Activated CD4-positive, alpha-beta T cell treated with anti-CD3 and anti-CD28 coated beads, Interleukin-2, Interleukin-4, amounts not matched to agents 100 ng/mL and 50 ng/mL, durations not matched to agents 16 hours and 8 hours (primary cell): ENCODE results near the gene NASP.
"Not testable (repeated sequence)": the region's sequence is repeated elsewhere in the genome, so short reads cannot be mapped to it uniquely, and the experiment has no call there.

Source experiments
- DNase-seq: peaks from one replicate; pipeline ENCODE4 v3.0.0-alpha.2; 2020; ENCODE audit warnings: low spot score

NASP gene

DNA sequence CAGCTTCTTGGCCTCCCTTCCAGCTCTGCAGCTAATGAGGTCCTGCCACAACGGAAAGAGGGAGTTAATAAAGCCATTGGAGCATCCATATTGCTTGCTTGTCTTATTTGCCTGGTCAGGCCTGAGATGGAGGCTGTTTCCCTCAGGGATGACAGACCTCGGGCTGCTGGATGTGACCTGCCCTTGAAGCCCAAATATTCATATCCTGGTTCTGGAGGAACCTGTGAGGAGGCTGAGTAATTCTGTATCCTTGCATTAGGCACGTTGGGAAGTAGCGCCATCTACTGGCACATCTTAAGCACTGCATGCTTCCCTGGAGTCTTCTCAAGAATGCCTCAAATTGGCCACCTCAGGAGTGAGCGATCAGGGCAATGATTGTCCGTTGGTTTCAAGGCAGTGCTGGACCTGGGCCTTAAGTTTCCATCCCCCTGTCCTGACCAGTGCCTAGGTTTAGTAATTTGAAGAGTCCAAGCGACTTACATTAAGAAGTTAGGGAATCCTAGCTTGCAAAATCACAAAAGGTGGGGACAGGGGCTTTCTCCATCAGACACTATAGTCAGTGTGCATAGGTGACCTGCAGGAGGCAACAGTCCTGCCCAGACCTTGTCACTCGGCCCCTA is 13.8 kb upstream of the NASP start:
- peak; percentile 79 for DNase-seq

DNA sequence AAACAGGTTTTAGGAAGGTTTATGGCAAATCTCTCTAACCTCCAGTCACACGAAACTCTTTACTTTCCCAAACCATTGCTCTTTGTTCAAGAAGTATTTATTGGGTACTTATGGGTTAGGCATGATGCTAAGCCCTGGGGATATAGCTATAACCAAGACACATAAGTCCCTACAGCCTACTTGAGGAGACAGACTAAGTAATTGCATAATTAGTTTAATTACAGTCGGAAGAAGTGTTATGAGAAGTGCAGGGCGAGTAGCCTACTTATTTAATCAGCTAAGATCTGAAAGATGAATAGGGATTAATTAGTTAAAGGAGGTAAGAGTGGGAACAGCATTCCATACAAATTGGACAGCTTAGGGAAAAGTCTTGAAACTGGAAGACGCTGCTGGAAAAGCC is 13.2 kb upstream of the NASP start:
- DNase-seq: no peak

DNA sequence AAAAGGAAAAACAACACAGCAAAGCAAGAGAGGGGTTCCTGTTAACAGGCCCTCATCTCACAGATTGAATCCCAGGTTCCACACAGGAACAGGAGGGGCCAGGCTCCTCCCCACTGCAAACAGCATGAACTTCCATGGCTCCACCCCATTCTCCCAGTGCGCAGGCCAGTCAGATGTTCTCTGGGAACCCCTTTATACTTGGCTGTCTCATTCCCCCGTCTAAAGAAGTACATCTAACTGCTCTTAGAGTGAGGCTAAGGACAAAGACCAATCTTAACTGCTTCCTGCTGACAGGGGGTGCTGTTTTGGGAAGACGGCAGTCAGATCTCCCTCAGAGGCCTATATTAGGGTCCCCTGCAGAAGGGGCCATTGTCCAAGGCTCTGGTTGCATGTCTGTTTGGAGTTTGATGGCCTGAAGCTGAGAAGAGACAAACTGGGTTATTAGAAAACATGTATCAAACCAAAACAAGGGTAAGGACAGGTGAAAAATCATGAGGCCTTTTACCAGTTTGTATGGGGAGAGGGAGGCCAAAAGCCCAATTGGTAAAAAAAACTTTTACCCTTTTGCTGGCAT is 10.5 kb upstream of the NASP start:
- no peak for DNase-seq

DNA sequence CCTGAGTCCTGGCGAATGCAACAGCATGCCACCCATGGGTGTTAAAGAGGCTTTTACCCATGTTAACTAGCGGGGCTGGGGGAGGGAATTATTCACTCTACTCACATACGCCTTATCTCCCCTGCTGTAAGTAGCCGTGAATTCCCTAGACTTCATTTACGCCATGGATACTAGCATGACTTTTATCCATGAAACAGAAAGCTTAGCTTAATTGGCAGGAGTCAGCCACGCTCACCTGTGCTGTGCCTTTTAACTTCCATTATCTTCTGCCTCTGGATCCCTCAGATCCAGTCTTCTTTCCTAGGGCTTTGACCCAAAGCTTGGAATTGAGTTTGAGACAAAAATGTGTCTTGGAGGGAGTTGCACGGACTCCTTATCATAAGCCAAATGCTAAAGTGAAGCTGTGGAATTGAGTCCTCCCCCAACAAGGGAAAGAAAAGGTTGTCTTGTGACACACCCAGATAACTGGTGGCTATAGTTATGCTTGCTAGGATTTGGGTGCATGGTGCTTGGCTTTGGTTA is 9.7 kb upstream of the NASP start:
- no peak for DNase-seq

DNA sequence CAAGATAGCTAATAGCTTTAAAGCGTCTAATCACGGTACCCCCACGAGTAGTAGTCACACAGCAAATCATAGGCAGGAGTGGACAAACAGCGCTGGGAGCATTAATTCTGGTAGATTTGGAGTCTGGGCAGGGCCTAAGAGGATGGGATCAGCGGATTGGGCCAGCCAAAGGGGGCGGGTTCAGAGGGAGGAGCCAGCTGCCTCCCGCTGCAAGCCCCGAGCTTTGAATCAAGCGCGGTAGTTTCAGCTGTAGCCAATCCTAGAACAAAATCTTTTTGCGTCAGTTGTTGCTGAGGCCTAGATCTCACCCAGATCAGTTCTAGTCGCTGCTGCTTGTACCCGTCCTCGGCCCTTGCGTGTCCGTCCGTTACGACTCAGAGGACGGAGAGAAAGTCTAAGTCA is 576 bp upstream of the NASP start:
- DNase-seq: peak; percentile 97

DNA sequence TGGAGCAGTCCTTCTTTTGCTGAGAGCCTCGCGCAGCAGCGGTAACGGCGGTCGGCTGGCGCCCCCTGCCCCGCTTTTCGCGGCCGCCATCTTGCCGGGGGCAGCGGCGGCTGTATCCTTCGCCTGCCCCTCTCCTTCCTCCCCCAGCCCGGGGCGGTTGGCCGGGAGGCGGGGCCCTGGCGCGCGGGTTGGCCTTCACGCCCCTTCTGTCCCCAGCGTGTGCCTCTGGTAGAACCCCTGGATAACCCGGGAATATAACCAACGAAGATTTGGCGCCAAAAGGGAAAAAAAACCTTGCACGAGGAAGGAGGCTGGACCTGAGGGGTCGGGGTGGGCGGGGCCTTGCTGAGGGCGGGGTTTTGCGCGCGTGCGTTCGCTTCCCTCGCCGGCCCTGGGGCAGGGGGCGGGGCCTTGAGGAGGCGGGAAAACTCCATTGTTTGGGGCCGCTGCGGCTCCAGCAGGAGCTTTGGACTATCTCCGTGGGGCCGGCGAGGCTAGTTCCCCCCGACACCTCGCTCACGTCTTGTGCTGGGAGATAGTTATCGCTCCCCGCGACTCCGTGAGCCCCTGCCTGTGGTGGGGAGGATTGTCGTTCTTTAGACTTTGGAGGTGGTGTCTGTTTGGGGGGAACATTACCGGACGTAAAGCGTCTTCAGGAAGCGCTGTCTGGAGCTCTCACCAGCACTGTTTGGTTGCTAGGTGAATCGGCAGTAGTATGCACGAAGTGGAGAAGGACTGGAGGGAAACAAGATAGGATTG is 689 bp downstream of the NASP start:
- DNase-seq: peak; percentile 88

DNA sequence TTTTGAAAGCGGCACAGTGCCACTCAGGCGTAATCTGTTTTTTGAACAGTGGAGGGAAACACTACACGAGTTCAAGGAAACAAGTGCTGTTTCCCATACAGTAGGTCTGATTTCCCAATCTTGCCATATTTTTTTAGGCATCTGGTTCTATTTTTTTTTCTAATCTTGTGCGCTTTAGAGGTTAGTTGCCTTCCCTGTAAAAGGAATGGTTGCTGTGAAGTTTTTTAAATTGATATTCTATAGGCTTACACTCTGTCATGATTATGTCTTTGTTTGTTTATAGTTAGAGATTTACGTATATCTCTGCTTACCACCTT is 1.2 kb downstream of the NASP start:
- no peak for DNase-seq

DNA sequence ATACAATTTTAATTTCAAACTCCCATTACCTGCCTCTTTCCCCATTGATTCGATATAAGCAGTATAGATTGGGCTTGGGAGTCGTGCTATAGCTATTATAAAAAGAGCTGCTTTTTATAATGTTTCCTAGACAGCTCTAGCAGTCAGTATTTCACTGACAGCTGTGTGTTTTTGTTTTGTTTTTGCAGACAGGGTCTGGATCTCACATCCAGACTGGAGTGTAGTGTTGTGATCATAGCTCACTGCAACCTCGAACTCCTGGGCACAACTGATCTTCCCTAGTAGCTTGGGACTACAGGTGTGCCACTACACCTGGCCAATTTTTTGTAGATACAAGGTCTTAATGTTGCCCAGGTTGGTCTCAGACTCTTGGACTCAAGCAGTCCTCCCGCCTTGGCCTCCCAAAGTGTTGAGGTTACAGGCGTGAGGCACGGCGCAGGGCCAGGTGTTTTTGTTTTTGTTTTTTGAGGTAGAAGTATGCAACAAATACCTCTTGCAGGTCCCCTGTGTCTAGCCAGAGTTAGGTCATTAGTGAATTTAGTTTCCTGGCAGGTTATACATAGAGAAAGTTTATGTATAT is 1.7 kb downstream of the NASP start:
- DNase-seq: no peak

DNA sequence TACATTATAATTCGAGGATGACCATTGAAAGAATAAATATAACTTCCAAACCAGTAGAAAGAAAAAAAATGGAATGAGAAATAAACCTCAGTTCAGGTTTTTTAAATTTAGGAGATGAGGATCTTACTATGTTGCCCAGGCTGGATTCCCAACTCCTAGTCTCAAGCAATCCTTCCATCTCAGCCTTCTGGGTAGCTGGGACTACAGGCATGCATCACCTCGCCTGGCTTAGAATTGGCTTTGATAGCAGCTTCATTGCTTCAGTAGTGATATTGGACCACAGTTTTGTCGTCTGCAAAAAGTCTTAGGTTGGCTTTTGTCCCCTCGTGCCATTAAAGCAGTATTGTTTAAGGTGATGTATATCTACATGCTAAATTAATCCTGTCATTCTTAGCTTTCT is 2.9 kb downstream of the NASP start:
- DNase-seq: no peak

DNA sequence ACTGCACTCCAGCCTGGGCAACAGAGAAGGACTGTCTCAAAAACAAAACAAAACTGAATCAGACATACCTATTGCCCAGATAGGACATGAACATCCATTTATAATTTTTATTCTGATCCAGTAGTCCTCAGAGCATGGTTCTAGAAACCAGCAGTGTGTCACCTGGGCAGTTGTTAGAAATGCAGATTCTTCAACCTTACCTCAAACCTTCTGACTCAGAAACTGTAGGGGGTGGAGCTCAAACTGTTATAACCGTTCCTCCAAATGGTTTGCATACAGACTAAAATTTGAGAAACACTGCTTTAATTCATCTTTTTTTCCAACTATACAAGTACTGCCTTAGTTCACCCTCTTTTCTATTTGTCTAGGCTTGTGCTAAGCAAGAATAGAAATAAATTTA is 6.0 kb downstream of the NASP start:
- DNase-seq: no peak

DNA sequence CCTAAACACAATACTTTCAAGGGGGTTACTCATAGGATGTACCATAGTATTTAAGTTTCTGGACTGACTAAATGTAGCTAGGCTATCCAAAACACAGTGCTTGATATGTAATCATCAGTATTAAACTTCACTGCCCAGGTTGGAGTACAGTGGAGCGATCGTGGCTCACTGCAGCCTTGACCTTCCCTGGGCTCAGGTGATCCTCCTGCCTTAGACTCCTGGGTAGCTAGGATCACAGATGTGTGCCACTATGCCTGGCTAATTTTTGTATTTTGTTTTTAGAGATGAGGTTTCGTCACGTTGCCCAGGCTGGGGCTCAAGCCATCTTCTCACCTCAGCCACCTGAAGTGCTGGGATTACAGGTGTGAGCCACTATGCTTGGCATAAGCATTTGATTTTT is 10.6 kb downstream of the NASP start:
- DNase-seq: no peak

DNA sequence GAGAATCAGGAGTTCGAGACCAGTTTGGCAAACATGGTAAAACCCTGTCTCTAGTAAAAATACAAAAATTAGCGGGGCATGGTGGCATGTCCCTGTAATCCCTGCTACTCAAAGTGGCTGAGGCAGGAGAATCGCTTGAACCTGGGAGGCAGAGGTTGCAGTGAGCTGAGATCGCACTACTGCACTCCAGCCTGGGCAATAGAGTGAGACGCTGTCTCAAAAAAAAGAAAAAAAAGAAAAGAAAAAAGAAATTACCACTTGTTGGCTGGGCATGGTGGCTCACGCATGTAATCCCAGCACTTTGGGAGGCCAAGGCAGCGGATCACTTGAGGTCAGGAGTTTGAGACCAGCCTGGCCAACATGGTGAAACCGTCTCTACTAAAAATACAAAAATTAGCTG is 12.9 kb downstream of the NASP start:
- DNase-seq: not testable (repeated sequence)

DNA sequence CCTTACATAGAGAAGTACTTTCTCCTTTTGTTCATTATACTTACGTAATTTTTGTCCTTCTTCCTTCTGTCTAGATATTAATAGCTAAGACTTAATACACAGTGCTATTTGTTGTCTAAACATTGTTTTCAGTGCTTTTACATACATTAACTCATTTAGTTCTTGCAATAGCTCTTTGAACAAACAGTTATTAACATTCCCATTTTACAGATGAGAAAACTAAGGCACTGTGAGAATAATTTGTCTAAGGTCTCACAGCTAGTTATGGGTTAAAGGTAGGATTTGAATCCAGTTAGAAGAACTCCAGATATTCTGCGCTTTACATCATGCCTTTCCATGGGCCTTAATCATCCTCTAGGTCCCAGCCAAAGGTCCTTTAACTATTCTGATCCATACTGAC is 20.4 kb downstream of the NASP start:
- no peak for DNase-seq

DNA sequence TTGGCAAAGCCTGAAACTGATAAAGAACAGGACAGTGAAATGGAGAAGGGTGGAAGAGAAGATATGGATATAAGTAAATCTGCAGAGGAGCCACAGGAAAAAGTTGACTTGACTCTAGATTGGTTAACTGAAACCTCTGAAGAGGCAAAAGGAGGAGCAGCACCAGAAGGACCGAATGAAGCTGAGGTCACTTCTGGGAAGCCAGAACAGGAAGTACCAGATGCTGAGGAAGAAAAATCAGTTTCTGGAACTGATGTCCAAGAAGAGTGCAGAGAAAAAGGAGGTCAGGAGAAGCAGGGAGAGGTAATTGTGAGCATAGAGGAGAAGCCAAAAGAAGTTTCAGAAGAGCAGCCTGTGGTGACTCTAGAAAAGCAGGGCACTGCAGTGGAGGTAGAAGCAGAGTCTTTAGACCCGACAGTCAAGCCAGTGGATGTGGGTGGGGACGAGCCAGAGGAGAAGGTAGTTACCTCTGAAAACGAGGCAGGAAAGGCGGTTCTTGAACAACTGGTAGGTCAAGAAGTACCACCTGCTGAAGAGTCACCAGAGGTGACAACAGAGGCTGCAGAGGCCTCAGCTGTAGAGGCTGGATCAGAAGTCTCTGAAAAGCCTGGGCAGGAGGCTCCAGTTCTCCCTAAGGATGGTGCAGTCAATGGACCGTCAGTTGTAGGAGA is 23.7 kb downstream of the NASP start:
- DNase-seq: no peak

DNA sequence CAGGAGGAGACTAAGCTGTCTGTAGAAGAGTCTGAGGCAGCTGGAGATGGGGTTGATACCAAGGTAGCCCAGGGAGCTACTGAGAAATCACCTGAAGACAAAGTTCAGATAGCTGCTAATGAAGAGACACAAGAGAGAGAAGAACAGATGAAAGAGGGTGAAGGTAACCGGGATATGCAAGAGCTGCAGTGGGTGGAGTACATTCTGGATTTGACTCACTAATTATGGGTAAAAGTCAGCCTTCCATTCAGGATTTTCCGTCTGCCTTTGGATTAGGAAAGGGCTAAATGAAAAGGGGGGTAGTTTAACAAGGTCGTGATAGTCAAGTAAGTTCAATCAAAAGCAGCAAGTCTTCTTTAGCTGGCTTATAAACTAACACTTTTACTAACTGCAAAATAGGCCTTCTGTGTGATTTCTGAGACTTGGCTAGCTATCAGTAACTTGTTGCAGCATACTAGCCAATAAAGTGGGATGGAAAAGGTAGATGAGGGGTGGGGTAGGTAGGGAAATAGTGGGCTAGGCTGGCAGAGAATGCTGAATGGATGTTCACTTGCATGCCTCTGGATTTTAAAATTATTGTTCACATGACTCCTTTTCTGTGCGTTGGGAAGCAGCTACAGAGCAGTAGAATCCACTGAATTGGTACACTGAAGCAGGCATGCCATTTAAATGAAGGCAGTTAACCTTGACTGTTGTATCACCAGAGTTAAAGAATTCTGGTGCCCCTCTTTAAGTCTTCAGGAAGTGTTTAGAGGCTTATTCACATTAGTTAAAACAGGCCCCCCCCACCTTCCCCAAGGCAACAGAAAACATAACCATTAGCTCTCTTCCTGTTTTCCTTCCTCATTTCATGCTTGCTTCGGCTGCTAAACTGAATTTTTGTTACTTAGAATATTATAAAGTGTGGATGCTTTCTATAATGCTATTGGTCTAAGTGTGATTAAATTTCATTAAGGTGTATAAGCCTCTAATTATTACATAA is 24.6 kb downstream of the NASP start:
- no peak for DNase-seq

DNA sequence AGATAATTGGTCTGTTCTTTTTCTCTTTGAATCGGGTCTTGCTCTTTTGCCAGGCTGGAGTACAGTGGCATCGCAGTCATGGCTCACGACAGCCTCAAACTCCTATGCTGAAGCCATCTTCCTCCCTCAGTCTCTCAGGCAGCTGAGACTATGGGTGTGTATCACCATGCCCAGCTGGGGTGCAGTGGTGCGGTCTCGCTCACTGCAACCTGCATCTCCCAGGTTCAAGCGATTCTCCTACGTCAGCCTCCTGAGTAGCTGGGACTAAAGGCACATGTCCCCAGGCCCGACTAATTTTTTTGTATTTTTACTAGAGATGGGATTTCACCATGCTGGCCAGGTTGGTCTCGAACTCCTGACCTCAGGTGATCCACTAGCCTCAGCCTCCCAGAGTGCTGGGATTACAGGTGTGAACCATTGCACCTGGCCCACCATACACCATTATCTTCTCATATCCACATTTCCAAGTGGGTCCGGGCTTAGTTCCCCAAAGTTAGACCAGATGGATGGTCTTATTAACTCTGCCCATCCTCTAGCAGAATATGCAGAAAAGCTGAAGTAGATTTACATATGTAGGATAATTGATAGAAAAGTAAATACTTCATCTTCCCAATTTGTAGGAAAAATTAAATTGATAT is 26.9 kb downstream of the NASP start:
- DNase-seq: no peak

DNA sequence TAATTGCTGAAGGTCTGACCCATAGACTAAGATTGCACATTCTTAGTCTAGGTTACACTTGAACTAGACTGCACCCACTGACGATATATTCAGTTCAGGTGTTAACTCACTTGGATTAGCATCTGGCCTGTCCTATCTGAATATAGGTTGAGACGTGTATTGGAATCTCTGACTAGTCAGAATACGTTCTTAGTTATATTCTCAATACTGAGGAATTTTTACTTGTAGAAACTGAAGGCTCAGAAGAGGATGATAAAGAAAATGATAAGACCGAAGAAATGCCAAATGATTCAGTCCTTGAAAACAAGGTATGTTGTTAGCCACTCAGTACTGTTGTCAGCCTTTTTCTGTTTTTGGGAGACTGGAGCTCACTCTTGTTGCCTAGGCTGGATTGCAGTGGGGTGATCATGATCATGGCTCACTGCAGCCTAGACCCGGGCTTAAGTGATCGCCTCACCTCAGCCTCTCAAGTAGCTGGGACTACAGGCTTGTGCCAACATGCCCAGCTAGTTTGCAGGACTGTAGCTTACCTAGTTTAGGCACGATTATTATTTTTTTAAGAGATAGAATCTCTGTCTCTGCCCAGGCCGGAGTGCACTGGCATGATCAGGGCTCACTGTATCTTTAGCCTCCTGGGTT is 29.2 kb downstream of the NASP start:
- no peak for DNase-seq

DNA sequence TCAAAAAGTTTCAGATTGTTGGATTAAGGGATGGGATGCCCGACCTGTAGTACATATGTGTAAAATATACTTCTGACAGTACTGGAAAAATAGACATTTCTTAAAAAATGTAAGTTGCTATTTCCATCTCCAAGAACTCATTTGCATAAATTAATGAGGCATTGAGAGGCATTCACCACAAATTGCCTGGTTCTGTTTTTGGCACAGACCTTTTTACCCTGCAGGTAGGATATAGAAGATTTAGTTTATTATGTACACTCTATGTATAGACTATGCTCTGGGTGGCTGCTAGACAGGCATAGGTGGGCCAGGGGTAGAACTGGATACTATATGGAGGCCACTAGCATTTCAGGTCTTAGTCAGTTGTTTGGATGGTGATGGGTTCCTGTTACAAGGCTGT is 32.0 kb downstream of the NASP start:
- DNase-seq: no peak

DNA sequence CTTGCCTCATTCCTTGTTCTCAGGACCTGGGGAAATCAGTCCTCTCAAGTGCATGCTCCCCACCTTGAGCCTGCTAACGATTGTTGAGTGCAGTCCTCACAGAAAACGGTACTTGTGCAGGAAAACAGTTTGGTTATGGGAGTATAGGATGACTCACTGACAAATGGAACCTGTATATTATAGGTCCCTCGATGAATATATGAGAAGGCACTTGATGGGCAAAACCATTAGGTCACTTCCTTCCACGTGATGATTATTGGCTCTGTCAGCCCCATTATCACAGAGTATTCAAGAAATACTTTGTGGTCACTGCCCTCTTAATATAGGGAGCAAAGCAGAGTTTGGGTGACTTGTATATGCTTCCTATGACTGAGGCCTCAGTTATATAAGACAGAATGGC is 33.8 kb downstream of the NASP start:
- no peak for DNase-seq

DNA sequence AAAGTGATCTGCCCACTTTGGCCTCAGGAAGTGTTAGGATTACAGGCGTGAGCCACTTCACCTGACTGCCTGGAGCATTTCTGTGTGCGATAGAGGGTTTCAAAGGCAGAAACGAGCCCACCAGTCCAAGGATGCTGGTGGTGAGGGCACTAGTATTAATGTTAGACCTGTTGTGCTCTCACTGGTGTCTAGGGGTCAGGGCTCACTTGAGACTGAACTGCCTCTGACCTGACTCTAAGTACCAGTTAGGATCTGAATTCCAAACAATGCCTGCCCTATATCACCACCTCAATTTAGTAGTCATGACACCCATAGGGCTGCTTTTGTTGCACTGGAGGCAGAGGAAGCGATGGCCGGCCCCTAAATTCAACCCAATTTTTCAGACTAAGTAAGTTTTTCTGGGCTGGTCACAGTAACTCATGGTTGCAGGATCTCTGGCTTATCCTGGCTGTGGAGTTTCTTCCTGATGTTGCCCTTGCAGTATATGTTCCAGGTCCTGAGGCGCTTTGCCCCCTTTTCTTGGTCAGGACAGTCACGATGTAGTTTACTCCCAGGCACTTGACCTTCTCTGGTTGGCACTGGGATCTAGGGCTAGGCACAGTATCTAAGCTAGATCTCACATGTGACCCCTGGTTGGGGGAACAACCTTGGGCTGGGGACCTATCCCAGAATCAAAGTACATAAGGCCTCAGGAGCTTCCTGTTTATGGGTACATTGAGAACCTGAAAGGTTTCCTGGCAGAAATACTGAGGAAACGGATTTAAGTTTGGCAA is 35.5 kb downstream of the NASP start:
- DNase-seq: no peak
